Urinary bladder (tissue), 4 donors: ENCODE data around the gene HOMER1. TPM values are rescaled to one million over a fixed set of nuclear protein-coding genes. Genes with fewer than 3 reads are reported as not detected.

ENCODE experiments used
- DNase-seq: peaks from one replicate; pipeline ENCODE4 v3.0.0-alpha.2; 2015; ENCODE audit errors: extremely low spot score
- H3K27ac ChIP-seq: one replicate; pipeline ENCODE4 v1.5.1; 2013; ENCODE audit warnings: low read depth, mild to moderate bottlenecking, moderate library complexity
- H3K36me3 ChIP-seq: one replicate; pipeline ENCODE4 v1.6.1; 2013; ENCODE audit warnings: mild to moderate bottlenecking, moderate library complexity; ENCODE audit not compliant: insufficient read depth
- H3K4me1 ChIP-seq: one replicate; pipeline ENCODE4 v1.6.1; 2013; ENCODE audit warnings: mild to moderate bottlenecking, moderate library complexity; ENCODE audit not compliant: insufficient read depth
- H3K4me3 ChIP-seq: one replicate; pipeline ENCODE4 v1.5.1; 2013; ENCODE audit warnings: low read depth, low read length
- WGBS: extraction: QIAGEN DNeasy Blood & Tissue Kit; methylation state at CpG from one replicate; pipeline ENCODE4 v1.1.7; 2013; 5-methylcytosine and 5-hydroxymethylcytosine counted together
- polyA plus RNA-seq: library from polyadenylated mRNA; stranded (reverse); fragments of 200-250 nt; gene quantifications from one replicate; pipeline ENCODE4 v1.2.3, GENCODE V29; 2013
- small RNA-seq: library from RNA; depleted of rRNA; stranded (forward); fragments of <200 nt; gene quantifications from one replicate; pipeline ENCODE3, GENCODE V24; 2014
- total RNA-seq: library from RNA; depleted of rRNA; stranded (reverse); fragments of >200 nt; gene quantifications from one replicate; pipeline ENCODE4 v1.2.3, GENCODE V29; 2014
- donor health status: healthy with polysubstance abuse.
- donor health status: healthy.

Gene HOMER1
- total and polyA plus RNA-seq, 2 donors: 2.0 to 20.5 TPM

- Histone ChIP-seq H3K4me3 (no peak overlapping the region), H3K27ac (no peak overlapping the region), H3K4me1 (no peaks in the 10 kb centered on the region), H3K36me3 (no peaks in the 10 kb centered on the region)
- WGBS: 79% methylated on average over 10 of the region's 10 CpGs
- no peak for DNase-seq
Measured at GRCh38 chr5:79333852-79334557, 179.9 kb downstream of the HOMER1 start.

- no peak overlapping the region for H3K27ac ChIP-seq
- no peak overlapping the region for H3K4me3 ChIP-seq
- DNase-seq: no peak
- no peaks in the 10 kb centered on the region for H3K36me3 ChIP-seq
- no peaks in the 10 kb centered on the region for H3K4me1 ChIP-seq
- WGBS: 78% methylated on average over 5 of the region's 5 CpGs
Measured at GRCh38 chr5:79330071-79330470, 183.9 kb downstream of the HOMER1 start.

- DNase-seq: no peak
Measured at GRCh38 chr5:79329453-79329852, 184.5 kb downstream of the HOMER1 start.

More at GRCh38 chr5:79329453-79329852, 184.5 kb downstream of the HOMER1 start:
- H3K4me1 ChIP-seq: no peaks in the 10 kb centered on the region
- 82% methylated on average over 4 of the region's 4 CpGs for WGBS
- H3K36me3 ChIP-seq: no peaks in the 10 kb centered on the region
- no peak overlapping the region for H3K27ac ChIP-seq
- H3K4me3 ChIP-seq: no peak overlapping the region

Small RNA genes within 50 kb of the gene (small RNA-seq; reads per million reads assigned to genes)
- gene RF00019: not detected

Other genes starting within 250 kb of the HOMER1 start
- gene TENT2, start 98.3 kb upstream of the HOMER1 start, total RNA-seq: 202 TPM
- gene TENT2, start 98.3 kb upstream of the HOMER1 start, polyA plus RNA-seq: 20.2 TPM
- gene CMYA5, start 175.7 kb upstream of the HOMER1 start, total RNA-seq: 25.4 TPM
- gene CMYA5, start 175.7 kb upstream of the HOMER1 start, polyA plus RNA-seq: 4.3 TPM